H1 (cell line): ENCODE results near the gene NRN1. TPM values are rescaled to one million over a fixed set of nuclear protein-coding genes. Genes with fewer than 3 reads are reported as not detected.
A peak's percentile ranks its signal among the peaks of the same experiment; 100 is the strongest.

Experiments used
- EZH2 ChIP-seq: fragments of 200-600 bp; sonication (generic); IDR thresholded peaks from 2 replicates; pipeline ENCODE4 v1.7.1; 2012; ENCODE audit warnings: low read depth, mild to moderate bottlenecking, moderate library complexity, low read length, inconsistent platforms; ENCODE audit not compliant: severe bottlenecking
- MAFK ChIP-seq: IDR thresholded peaks from 2 replicates; pipeline ENCODE4 v1.6.1; 2012; ENCODE audit warnings: low read depth, mild to moderate bottlenecking, improper control_type of control experiment, low read length
- POLR2A ChIP-seq, 2 experiments: IDR thresholded peaks; 1 replicate in 1 of 2; 2 replicates in 1 of 2; pipeline ENCODE4 v1.6.1; 2011; ENCODE audit warnings: low read depth in 2 of 2, low read length in 2 of 2, mild to moderate bottlenecking in 2 of 2; ENCODE audit errors: control extremely low read depth in 1 of 2
- RFX5 ChIP-seq: IDR thresholded peaks from 2 replicates; pipeline ENCODE4 v1.6.1; 2011; ENCODE audit warnings: low read depth, low read length, improper control_type of control experiment, borderline replicate concordance
- RNF2 ChIP-seq: fragments of 200-900, 300-1000 bp; sonication (generic); IDR thresholded peaks from 2 replicates; pipeline ENCODE4 v1.7.1; 2016; ENCODE audit warnings: borderline replicate concordance, low read depth, mild to moderate bottlenecking, antibody characterized with exemption, low read length; ENCODE audit not compliant: poor library complexity, severe bottlenecking; ENCODE audit errors: missing control alignments
- SAP30 ChIP-seq: fragments of 300-600 bp; sonication (generic); IDR thresholded peaks from 2 replicates; pipeline ENCODE4 v1.7.1; 2012; ENCODE audit warnings: low read length, moderate library complexity, mild to moderate bottlenecking, inconsistent platforms; ENCODE audit not compliant: insufficient read depth, insufficient replicate concordance
- SP1 ChIP-seq: IDR thresholded peaks from 2 replicates; pipeline ENCODE4 v1.6.1; 2011; ENCODE audit warnings: low read depth, low read length
- YY1 ChIP-seq: IDR thresholded peaks from 2 replicates; pipeline ENCODE4 v1.6.1; 2011; ENCODE audit warnings: low read depth, mild to moderate bottlenecking, low read length
- polyA plus RNA-seq, 7 experiments: library from polyadenylated mRNA; depleted of rRNA in 3 of 7; stranded (reverse) in 5 of 7; unstranded in 2 of 7; fragments of >200 nt in 5 of 7; fragments of 200-250 nt in 2 of 7; gene quantifications; 1 replicate in 5 of 7; 2 replicates in 1 of 7; 4 replicates in 1 of 7; pipeline versions ENCODE4 v1.2.1 to v1.2.3, GENCODE V29; 2011 to 2013; ENCODE audit warnings: missing spikeins in 2 of 7, mixed read lengths in 2 of 7
- total RNA-seq: library from RNA; stranded (reverse); fragmentation: NEBNext Ultra II Directional; extraction: Animal tissue kit (Norgen Biotek cat#: 25700); gene quantifications from 2 replicates; pipeline ENCODE4 v1.2.1, GENCODE V29; 2021

NRN1 gene
- total and polyA plus RNA-seq, 2 of the 8 experiments (the other 6 are each of a cell fraction or from before 2014, with no cell fraction given), result 0.06 to 0.26 TPM

DNA sequence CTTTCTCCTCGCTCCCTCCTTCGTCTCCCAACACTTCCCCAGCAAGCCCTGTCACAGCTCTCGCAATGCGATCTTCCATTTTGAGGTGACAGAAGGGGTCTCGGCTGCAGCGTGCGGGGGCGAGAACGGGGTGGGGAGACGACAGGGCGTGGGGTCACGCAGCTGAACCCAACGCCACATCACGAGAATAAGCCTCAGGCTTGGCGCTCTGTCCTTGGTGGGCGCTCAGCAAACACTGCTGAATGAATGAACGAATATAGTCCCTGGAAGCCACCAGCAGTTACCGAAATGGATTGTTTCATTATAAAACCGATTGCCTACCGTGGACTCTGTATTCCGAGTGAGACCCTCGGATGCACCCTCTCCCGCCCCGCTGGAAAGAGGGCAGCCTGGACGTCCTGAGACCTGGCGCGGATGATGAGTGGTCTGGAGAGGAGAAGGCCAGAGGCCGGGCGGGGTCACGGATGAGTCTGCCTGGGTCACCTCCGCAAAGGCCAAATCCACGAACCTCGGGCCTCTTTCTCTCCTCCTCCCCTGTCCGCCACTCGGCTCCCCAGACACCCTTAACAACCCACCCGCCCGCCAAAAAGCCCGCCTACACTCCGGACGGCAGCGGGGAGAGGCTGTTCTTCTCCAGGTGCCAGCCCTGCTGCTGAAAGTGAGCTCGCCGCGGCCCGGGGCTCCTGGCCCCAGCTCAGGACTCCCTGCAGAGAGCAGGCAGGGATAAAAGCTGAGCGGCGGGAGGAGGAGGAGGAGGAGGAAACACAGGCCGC lies 3.7 kb downstream of the NRN1 start (continued):
- TF ChIP-seq RNF2 (peak; percentile 86), MAFK (no peak), POLR2A (IDR thresholded peaks at IDR 0.05; ENCODE audit: control extremely low read depth in 1 of 2, low read depth in 2 of 2, low read length in 2 of 2) (no peak), SP1 (0 out of 2 replicates have a peak, but pooled peaks have one; percentile 22), RFX5 (no peak), SAP30 (peak; percentile 36), EZH2 (peak; percentile 28), YY1 (no peak)
